GM18511 (cell line): ENCODE measurements around the gene TTC19.

Source experiments
- ATAC-seq: cut with Tn5 transposase; IDR thresholded peaks from one replicate; pipeline ENCODE4 v1.9.1; 2021; ENCODE audit warnings: mild to moderate bottlenecking, moderate library complexity; ENCODE audit not compliant: unreplicated experiment

Gene TTC19

GRCh38 chr17:15999141-15999973, at the start of gene TTC19, which contains the start of gene ZSWIM7:
Gene TTC19 (plus strand): TSS chr17:15999824. CDS start chr17:15999849, 25 bp downstream.
Gene ZSWIM7 (minus strand): TSS chr17:15999704. CDS start chr17:15999594, 110 bp downstream.
- ATAC-seq: peak; percentile 95

GRCh38 chr17:15951368-15952047, 48.1 kb upstream of the TTC19 start:
- ATAC-seq: no peak

- ATAC-seq: no peak
Observed at GRCh38 chr17:15952048-15952532, 47.5 kb upstream of the TTC19 start.

- no peak for ATAC-seq
Observed at GRCh38 chr17:15952916-15953790, 46.5 kb upstream of the TTC19 start.

- no peak for ATAC-seq
Observed at GRCh38 chr17:15954222-15954621, 45.4 kb upstream of the TTC19 start.

GRCh38 chr17:15955793-15956541, 43.7 kb upstream of the TTC19 start:
- ATAC-seq: no peak

- ATAC-seq: no peak
Observed at GRCh38 chr17:15957206-15957605, 42.4 kb upstream of the TTC19 start.

GRCh38 chr17:15957608-15958307, 41.9 kb upstream of the TTC19 start:
- no peak for ATAC-seq

- ATAC-seq: no peak
Observed at GRCh38 chr17:15958484-15958854, 41.2 kb upstream of the TTC19 start.

GRCh38 chr17:15963670-15964110, 35.9 kb upstream of the TTC19 start:
- no peak for ATAC-seq

- no peak for ATAC-seq
Observed at GRCh38 chr17:15965528-15965927, 34.1 kb upstream of the TTC19 start.

- ATAC-seq: no peak
Observed at GRCh38 chr17:15966183-15966878, 33.3 kb upstream of the TTC19 start.

- no peak for ATAC-seq
Observed at GRCh38 chr17:15966879-15967248, 32.8 kb upstream of the TTC19 start.

GRCh38 chr17:15967706-15968399, 31.8 kb upstream of the TTC19 start:
- no peak for ATAC-seq

GRCh38 chr17:15969463-15969862, 30.2 kb upstream of the TTC19 start:
- ATAC-seq: no peak

- no peak for ATAC-seq
Observed at GRCh38 chr17:15970500-15970899, 29.1 kb upstream of the TTC19 start.

GRCh38 chr17:15971098-15971678, 28.4 kb upstream of the TTC19 start:
- no peak for ATAC-seq

- ATAC-seq: no peak
Observed at GRCh38 chr17:15971882-15972281, 27.7 kb upstream of the TTC19 start.
